GM04503 (cell line): ENCODE results near the gene RGPD4.
"Not testable (repeated sequence)": the region's sequence is repeated elsewhere in the genome, so short reads cannot be mapped to it uniquely, and the experiment has no call there.

ENCODE experiments used
- DNase-seq: peaks from one replicate; pipeline ENCODE4 v3.0.0-alpha.2; 2012; ENCODE audit warnings: low read depth

The RGPD4 gene

DNA sequence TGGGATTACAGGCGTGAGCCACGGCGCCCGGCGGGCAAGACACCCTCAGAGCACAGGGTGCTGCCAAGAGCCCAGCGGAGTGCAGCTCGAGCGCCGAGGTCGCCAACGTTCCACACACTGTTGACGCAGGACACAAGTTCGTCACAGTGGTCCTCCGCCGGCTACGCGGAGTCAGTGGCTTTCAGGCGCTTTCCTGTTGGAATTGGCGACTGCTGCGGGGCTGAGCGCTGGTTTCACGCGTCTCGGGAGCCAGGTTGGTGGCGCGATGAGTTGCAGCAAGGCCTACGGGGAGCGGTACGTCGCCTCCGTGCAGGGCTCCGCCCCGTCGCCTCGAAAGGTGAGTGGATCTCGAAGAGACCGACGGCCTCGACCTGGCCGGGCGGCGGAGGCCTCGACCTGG, at the start of gene RGPD4:
Gene RGPD4, plus strand, starts transcription at position 144 of the 400 bp plus-strand sequence. Its CDS starts 122 bp downstream, at position 266.
- DNase-seq: not testable (repeated sequence)

DNA sequence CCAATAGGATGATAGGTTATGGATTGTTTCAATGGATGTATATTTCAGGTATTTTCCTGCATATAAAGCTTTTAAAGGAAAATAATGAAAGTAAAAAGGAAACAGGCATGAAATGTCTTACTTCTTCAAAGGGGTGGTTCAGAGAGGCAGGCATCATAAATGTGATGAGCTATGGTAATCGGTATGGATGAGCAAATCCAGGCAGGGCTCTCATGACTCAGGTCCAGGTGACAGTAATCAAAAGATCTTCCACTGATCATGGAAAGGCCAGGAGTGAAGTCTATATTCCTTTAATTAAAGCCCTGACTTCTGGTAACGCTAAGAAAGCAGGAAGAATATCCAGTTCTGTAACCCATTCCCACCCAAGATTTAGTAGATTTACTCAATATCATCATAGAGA, 48.7 kb upstream of the RGPD4 start:
- DNase-seq: no peak

DNA sequence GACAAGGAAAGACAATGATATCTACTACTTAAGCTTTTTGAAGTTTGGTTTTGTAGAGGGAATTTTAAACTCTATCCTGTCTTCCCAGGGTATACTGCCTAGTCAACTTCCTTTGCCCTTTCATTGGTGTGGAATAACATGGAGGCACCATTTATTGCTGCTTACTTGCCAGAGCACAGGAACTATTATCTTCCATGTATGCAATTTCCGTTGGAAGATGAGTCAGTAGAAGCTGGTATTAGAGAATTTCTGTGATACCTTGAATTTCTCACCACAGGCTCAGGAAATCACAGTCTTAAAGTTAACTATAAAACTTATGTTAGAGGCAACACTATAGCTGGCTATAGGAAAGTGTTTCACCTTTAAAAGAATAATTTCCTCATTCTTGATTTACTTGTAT, 40.9 kb upstream of the RGPD4 start:
- DNase-seq: no peak

DNA sequence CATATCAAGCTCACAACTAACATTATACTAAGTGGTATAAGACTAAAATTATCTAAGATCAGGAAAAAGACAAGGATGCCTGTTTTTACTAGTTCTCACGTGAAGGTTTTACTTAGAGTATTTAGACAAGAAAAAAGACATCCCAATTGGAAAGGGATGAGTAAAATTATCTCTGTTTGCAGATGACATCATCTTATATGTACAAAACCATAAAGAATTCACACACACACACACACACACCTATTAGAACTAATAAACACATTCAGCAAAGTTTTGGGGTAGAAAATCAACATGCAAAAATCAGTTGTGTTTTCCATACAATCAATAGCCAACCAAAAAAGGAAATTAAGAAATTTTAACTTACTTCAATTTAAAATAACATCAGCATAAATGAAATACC, 35.9 kb upstream of the RGPD4 start:
- no peak for DNase-seq

DNA sequence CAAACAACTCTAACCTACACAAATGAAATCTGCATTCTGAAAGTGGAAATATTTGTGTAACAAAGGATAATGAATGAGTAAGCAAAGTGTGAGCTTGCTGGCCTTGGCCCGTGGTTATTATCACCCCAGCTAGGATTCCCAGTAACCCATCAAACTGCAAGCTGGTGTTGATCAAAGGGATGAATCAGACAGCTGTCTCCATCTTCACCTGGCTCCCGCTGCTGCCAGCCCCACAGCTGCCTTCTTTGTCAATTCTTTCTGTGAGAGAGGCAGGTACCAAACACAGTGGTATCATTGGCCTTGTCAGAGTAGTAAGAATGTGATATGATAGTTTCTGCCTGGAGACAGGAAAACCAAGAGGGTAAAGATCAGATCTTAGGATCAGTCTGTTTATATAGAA, 25.2 kb upstream of the RGPD4 start:
- DNase-seq: no peak

DNA sequence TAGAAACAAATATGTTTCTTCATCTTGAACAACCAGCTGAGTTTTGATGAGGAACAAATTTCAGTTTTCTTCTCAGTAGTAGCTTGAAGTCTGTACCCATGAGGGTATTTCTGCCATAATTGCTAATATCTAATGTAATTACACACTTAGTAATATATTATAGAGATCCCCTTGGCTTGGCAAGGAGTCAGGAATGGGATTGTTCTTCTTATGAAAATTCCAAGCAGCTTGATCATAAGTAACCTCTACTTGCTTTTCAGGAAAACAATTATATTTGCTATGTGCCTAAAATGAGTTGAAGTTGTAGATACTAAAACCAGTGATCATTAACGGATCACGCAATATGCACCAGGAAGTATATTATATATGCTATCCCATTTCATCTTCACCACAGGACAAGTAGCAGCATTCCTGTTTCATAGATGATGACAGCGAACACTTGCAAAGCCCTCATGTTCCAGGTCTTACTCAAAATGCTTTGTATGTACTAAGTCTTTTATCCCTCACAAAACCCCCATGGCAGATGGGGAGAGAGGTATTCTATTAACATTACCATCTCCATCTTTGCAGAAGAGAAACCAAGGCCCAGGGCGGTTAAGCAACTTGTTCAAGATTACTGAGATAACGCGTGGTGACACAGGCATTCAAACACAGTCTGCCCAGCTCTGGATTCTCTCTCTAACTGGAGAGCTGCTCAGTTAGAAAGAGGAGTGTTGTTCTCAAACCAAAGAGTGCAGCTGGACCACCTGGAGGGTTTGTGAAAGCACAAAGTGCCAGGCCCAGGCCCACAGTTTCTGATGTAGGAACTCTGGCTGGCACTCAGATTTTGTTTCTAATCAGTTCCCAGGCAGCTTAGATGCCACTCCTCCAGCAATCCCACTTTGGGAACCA, 21.8 kb upstream of the RGPD4 start:
- DNase-seq: no peak

DNA sequence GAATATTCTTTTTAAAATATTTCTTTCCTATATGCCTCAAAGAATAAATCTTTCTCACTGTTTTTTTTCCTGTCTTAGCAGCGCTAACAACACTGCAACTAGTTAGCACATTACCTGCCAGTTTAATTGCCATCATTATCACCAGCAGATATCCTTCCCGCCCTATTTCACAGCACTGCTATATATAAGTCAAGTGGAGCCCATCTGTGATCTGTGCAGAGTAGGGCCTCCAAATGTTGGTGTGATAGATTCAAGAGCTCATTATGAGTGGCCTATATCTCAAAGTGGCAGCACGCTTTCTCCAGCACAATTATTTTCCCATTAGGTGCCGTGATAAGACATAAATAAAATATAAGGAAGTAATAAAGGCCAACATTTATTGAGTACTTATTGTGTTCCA, 19.8 kb upstream of the RGPD4 start:
- DNase-seq: no peak

DNA sequence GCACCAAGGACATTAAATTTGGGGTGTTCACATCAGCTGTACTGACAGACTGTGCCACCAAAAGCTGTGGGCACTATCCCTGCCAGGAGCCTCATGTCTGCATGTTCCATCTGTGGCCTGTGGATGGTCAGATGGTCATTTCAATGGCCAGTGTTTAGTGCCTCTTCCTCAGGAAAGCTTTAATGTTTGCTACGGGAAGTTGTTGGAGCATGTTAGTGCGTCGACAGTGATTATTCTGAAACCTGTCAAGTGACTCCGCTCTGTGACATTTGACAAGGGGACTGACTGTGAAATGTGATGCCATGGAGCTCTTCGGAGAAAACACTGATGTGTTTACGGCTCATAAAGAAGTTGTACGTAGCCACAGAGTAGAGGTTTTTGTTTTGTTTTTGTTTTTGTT, 18.7 kb upstream of the RGPD4 start:
- no peak for DNase-seq

DNA sequence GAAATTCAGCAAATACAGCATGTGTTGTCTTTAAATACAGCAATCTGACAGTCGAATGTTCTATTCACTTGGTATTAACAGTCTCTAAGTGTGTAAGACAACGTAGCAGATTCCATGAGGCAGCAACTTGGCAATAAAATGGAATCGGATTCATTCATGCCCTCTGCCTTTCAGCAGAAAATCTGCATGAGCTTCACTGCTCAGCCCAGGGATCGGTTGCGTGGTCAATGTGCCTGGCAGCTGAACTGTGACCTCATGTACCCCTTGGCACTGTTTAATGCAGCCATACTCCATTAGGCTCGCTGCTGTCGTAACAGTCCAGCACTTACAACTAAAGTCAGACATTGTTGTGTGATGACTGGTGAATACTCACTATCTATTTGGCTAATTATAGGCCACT, 17.7 kb upstream of the RGPD4 start:
- no peak for DNase-seq

DNA sequence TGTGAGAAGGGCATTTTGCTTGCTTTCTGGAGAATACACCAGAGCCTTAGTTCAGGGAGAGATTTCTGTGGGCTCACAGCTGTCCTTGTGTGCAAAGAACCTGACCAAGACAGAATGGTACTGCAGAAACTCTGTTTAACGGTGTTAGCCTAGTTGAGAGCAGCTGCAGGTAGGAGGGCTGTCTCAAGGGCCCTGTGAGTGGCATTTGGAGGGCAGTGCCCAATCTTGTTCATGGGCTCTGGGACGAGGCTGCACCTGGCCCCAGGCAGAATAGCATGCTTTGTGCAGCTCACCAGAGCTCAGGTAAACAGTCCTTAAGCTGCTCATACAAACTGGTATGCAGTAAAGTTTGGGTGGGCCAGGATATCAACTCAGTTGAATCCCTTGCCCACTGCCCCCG, 16.9 kb upstream of the RGPD4 start:
- DNase-seq: no peak

DNA sequence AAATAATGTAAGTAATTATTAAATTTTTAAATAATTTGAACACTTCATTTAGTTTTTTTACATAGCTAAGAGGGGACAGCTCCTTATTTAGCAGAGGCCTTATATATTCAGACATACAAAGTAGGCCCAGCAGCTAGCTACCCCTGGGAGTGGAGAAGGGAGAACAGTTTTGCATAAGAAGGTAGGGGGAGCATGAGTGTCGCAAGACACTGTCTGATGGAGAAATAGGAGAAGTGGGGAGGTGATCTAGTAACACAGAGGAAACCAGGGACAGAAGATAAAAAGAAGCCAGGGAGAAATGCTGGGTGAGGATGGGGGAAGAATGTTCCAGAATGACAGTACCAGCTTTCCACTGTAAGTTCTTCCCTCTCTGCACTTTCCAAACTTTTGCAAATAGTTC, 16.0 kb upstream of the RGPD4 start:
- no peak for DNase-seq

DNA sequence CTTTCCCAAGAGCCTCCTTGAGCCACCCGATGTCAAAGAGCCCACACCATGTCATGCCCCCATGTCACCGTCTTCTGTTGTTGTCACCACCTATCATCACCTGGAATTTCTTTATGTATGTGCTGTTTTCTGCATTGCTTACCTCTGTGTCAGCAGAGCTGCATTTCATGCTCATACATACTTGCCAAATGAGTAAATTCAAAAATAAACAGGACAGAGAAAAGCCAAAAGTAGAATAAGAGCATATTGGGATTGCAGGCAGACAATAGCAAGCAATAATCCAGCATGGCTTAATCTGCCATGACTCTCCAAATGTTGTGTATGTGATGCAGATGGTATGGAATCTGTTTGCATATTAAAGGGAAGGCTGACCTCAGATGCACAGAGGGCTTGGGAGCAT, 15.3 kb upstream of the RGPD4 start:
- no peak for DNase-seq

DNA sequence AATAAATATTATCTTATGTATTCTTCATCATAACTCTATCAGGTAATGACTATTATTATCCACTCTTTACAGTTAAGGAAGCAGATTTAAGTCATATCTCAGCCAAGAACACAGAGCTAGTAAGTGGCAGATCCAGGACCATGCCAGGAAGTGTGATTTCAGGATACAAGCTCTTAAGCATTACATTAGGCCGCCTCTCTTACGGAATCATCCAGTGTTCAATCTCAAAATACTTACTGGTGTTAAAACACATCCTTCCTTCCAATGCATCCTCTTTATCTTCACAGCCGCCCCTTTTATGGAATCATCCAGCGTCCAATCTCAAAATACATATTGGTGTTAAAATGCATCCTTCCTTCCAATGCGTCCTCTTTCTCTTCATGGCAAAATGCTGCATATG, 14.7 kb upstream of the RGPD4 start:
- DNase-seq: no peak

DNA sequence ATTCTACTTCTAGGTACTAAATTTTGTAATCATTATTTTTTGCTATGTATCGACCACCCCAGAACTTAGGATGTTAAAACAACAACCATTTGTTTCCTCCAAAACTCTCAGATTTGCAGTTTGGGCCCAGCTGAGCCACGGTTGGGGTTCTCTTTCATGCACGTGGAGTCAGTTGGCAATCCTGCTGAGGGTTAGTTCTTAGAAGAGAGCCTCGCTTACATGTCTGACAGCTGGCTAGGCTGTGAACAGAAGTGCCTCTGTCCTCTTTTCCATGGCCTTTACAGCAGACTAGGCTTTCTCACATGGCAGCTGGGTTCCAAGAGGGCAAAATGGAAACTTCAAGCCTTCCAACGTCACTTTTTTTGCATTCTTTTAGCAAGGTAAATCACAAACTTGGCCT, 9.3 kb upstream of the RGPD4 start:
- DNase-seq: no peak

DNA sequence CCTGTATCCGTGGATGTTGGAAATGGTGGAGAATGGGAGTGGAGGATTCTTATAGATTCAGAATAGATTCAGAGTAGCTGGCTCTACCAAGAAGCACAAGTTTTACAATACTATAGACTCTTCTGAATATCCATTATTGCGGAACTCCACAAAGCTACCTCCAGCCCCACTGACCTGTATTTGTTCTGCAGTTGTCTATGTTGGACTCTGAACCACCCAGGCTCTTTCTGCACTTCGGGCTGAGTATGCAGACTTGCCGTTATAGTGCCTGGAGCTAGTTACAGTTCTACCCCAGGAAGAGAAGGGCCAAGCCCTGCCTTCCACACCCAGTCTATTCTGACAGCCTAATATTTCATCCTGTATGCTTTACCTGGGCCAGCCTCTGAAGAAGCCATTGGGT, 4.4 kb upstream of the RGPD4 start:
- no peak for DNase-seq

DNA sequence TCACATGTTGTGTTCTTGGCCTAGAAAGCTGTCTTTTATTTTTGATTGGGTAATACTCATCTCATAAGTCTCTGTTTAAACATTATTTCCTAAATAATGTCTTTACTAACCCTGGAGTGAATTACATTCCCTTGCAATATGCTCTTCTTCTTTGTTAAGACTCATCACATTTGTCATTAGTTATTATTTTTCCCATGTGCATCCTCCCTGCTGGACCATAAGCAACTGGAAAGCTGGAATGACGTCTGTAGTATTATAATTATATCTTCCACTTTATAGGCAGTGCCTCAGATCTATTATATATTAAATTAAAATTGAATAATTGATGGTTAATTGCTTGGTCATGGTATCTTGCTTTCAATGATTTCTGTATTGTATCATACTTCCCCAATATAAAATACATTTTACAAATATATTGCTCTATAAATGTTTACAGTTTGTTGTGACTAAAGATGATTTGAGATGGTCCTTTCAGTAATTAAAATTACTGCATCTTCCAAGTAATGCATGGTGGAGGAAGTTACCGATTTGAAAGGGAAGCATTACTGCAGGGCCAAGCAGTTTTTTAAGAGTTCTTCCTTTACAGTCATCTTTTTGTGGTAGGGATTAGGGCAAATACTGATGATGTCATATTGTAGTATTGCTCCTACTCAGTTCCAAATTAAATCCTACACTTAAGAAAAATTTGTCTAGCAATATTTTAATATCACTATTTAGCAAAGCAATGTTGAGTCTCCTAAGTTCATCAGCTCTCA, 2.1 kb upstream of the RGPD4 start:
- no peak for DNase-seq

DNA sequence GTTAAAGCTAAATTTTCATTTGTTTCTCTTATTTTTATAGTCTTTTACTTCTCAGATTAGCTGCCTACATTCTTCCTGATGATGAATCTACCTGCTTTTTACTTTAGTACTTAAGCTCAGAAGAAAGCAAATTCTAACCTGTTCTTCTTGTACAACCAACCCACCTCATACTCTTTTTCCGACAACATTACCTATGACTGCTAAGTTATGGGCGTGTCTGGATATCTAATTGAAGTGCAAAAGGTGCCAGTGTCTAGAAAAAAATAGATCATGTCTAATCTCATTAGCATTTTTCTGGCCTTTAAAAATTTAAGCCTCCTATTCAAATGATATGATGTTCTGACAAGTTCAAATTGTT, 1.5 kb upstream of the RGPD4 start:
- DNase-seq: no peak

DNA sequence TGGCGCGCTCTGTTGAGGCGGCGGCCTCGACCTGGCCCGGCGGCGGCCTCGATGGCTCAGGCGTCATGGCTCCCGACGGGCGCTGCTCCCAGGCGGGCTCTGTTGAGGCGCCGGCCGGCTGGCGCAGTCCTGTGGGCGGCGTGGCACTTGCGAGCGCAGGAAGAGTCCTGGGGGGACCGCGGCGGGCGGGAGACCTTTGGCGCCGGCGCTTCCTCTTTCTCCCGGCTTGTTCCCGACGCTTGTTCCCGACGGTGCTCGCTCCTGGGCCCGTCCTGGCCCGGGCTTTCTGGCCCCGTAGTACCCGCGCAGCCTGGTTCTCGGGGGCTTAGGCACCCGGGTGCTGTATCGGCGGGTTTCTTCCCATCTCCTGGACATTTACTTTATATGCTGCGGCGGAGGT, 2.8 kb downstream of the RGPD4 start:
- DNase-seq: not testable (repeated sequence)

DNA sequence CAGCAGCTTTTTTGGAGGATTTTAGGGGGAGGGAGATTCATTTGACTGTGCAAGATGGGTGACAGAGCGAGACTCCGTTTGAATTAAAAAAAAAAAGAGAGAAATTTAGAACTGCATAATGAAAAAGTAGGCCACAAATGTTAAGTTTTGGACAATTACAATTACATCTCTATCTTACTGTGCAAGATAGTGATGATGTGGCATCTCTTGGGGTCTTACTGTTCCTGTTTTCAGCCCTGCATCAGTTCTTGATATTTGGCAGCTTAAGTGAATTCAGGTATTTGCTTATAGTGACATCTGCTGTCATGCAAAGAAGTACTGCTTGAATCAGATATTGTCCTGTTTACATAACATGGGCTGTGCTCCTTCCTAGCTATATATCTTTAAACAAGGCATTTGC, 6.5 kb downstream of the RGPD4 start:
- not testable (repeated sequence) for DNase-seq

DNA sequence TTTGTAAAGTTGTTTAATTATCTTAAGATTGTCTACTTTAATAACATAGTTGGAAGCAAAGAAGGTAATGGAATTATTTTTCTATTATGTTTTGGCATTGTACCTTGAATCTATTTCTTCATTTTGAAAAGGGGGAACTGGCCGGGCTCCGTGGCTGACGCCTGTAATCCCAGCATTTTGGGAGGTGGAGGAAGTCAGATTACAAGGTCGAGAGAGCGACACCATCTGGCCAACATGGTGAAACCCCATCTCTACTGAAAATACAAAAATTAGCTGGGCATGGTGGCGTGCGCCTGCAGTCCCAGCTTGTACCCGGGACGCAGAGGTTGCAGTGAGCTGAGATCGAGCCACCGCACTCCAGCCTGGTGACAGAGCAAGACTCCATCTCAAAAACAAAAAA, 6.9 kb downstream of the RGPD4 start:
- DNase-seq: not testable (repeated sequence)

DNA sequence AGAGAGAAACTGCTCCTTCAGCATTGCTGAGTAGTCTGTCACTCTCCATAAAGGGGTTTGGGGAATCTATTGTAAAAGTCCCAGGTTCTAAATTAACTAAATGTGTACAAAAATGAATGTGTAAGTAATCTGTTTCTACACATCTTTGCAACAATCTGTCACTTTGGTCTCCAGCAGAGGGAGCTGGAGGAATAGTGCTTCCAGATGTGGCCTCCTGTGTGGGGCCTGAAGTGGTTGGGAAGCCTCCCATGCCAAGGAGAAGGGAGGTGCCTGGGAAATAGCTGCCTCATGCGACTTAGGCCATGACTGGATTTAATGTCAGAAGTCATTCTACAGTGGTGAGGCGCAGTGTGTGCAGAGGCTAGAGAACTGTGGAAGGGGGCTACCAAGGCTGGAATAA, 89.4 kb downstream of the RGPD4 start:
- not testable (repeated sequence) for DNase-seq

DNA sequence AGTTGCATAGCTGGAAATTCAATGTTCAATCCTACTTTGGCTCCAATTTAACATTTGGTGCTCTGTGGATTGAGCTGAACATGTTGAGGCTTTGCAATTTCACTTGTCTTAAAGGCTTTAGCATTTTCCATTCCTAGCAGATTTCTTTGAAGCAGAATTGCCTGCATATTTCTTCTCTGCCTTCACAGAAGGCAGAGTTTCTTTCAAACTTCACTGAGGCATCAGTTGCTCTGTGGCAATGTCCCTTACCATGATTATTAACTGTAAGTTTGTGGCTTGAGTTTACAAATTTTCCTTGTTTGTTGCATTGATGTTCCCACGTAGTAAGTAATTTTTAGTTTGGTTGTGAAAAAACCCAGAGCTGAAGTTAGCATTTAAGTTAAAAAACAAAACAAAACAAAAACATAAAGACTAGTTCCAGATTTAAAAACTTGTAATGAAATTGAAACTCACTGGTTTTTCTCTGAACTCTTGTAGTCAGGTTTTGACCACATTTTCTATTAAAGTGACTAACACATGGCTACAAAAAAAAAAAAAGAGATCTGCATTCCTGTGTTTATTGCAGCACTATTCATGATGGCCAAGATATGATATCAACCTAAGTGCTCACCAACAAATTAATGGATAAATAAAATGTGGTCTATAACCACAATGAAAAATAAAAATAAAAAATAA, 90.1 kb downstream of the RGPD4 start:
- DNase-seq: not testable (repeated sequence)

DNA sequence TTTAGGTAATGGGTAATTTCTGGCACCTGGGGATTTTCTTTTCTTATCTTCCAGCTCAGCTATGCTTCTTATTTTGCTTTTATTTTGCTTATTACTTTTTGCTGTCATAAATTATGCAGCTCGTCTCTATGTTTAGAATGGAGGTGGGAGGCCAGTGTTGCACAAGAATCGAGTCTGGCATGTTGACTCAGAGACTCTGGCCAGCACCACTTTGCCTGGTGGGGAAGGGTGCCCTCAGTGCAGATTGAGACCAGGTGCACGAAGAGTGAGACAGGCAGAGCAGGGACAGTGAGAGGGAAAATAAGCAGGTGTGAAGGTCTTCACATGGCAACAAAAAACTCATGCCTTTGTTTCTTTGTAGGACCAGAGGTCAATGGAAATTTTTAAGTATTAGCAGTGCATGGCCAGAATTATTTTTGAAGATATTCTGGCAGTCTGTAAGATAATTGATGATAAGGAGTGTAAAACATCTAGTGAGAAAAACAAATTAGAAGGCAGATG, 100.4 kb downstream of the RGPD4 start:
- no peak for DNase-seq
